Measurements from ENCODE around the gene TMEFF2. TPM values are rescaled to one million over a fixed set of nuclear protein-coding genes. Genes with fewer than 3 reads are reported as not detected.
"Not testable (repeated sequence)": the region's sequence is repeated elsewhere in the genome, so short reads cannot be mapped to it uniquely, and the experiment has no call there.

TMEFF2 gene
- total RNA-seq, 1 donor from 2014 or later, result not detected

GRCh38 chr2:192098814-192099491 is 95.8 kb downstream of the TMEFF2 start:
- Histone ChIP-seq H3K36me3 (no peaks in the 10 kb centered on the region), H3K27me3 (no peaks in the 10 kb centered on the region), H3K27ac (no peak overlapping the region), H3K4me3 (no peak overlapping the region), H3K9me3 (no peaks in the 10 kb centered on the region), H3K4me1 (no peaks in the 10 kb centered on the region)
- intact Hi-C loops (cut with DNase I), result no loop called here
- TF ChIP-seq, protein P1, sequence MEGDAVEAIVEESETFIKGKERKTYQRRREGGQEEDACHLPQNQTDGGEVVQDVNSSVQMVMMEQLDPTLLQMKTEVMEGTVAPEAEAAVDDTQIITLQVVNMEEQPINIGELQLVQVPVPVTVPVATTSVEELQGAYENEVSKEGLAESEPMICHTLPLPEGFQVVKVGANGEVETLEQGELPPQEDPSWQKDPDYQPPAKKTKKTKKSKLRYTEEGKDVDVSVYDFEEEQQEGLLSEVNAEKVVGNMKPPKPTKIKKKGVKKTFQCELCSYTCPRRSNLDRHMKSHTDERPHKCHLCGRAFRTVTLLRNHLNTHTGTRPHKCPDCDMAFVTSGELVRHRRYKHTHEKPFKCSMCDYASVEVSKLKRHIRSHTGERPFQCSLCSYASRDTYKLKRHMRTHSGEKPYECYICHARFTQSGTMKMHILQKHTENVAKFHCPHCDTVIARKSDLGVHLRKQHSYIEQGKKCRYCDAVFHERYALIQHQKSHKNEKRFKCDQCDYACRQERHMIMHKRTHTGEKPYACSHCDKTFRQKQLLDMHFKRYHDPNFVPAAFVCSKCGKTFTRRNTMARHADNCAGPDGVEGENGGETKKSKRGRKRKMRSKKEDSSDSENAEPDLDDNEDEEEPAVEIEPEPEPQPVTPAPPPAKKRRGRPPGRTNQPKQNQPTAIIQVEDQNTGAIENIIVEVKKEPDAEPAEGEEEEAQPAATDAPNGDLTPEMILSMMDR (IDR thresholded peaks at IDR 0.05), result no peak
- no peak for DNase-seq (ENCODE audit: low spot score in 2 of 2)

GRCh38 chr2:192091476-192091875 is 103.3 kb downstream of the TMEFF2 start:
- no peaks in the 10 kb centered on the region for H3K36me3 ChIP-seq
- no peak for DNase-seq (ENCODE audit: low spot score in 2 of 2)
- TF ChIP-seq, protein P1 (IDR thresholded peaks at IDR 0.05), result no peak
- H3K9me3 ChIP-seq, result no peaks in the 10 kb centered on the region
- no peak overlapping the region for H3K27ac ChIP-seq
- H3K4me3 ChIP-seq, result no peak overlapping the region
- intact Hi-C loops (cut with DNase I), result no loop called here
- H3K4me1 ChIP-seq, result no peaks in the 10 kb centered on the region
- no peaks in the 10 kb centered on the region for H3K27me3 ChIP-seq

- Histone ChIP-seq H3K4me3 (no peak overlapping the region), H3K9me3 (no peaks in the 10 kb centered on the region), H3K36me3 (no peaks in the 10 kb centered on the region), H3K27me3 (no peaks in the 10 kb centered on the region), H3K27ac (no peak overlapping the region), H3K4me1 (no peaks in the 10 kb centered on the region)
- intact Hi-C loops (cut with DNase I), result no loop called here
- TF ChIP-seq, protein P1 (IDR thresholded peaks at IDR 0.05), result no peak
- no peak for DNase-seq (ENCODE audit: low spot score in 2 of 2)
These were observed 103.8 kb downstream of the TMEFF2 start for GRCh38 chr2:192090911-192091310.

- Histone ChIP-seq H3K27ac (no peak overlapping the region), H3K36me3 (no peaks in the 10 kb centered on the region), H3K27me3 (no peaks in the 10 kb centered on the region), H3K4me3 (no peak overlapping the region), H3K4me1 (no peaks in the 10 kb centered on the region), H3K9me3 (no peaks in the 10 kb centered on the region)
- TF ChIP-seq, protein P1 (IDR thresholded peaks at IDR 0.05), result no peak
- DNase-seq (ENCODE audit: low spot score in 2 of 2), result no peak
- intact Hi-C loops (cut with DNase I), result no loop called here
These were observed 107.3 kb downstream of the TMEFF2 start for GRCh38 chr2:192087398-192087958.

DNA sequence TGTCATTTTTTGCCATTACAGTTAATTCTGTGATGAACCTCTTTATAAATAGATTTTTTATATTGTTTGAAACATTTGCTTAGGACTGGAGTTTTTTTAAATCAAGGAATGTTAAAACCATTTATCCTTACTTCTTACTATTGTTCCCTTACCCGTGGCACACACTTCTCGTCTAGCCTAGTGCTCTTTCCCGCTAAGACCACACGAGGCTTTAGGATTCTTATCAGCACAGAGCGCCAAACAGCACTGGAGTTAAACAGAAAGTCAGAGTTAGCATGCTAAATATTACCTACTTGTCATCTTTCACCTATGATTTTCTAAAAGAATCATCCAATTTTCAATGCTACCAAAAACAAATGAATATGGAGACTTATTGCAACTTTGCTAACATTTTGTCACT is 112.6 kb downstream of the TMEFF2 start:
- no peak for DNase-seq (ENCODE audit: low spot score in 2 of 2)
- Histone ChIP-seq H3K9me3 (no peaks in the 10 kb centered on the region), H3K27me3 (no peaks in the 10 kb centered on the region), H3K27ac (no peak overlapping the region), H3K36me3 (no peaks in the 10 kb centered on the region), H3K4me1 (no peaks in the 10 kb centered on the region), H3K4me3 (no peak overlapping the region)
- TF ChIP-seq, protein P1 (IDR thresholded peaks at IDR 0.05), result no peak
- intact Hi-C loops (cut with DNase I), result no loop called here

DNA sequence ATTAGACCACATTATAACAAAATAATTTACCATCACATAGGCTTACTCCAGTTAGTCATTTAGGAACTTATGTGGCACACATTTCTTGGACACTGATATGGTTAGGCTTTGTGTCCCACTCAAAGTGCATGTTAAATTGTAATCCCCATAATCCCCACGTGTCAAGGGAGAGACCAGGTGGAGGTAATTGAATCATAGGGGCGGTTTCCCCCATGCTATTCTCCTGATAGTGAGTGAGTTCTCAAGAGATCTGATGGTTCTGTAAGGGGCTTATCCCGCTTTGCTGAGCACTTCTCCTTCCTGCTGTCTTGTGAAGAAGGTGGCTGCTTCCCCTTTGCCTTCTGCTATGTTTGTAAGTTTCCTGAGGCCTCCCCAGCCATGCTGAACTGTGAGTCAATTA is 114.6 kb downstream of the TMEFF2 start:
- H3K27me3 ChIP-seq; H3K4me3 ChIP-seq; H3K9me3 ChIP-seq; DNase-seq (ENCODE audit: low spot score in 2 of 2); H3K4me1 ChIP-seq; H3K36me3 ChIP-seq; H3K27ac ChIP-seq; intact Hi-C loops (cut with DNase I): not testable (repeated sequence)
